ENCODE measurements around the gene COL8A2.

Gene COL8A2

DNA sequence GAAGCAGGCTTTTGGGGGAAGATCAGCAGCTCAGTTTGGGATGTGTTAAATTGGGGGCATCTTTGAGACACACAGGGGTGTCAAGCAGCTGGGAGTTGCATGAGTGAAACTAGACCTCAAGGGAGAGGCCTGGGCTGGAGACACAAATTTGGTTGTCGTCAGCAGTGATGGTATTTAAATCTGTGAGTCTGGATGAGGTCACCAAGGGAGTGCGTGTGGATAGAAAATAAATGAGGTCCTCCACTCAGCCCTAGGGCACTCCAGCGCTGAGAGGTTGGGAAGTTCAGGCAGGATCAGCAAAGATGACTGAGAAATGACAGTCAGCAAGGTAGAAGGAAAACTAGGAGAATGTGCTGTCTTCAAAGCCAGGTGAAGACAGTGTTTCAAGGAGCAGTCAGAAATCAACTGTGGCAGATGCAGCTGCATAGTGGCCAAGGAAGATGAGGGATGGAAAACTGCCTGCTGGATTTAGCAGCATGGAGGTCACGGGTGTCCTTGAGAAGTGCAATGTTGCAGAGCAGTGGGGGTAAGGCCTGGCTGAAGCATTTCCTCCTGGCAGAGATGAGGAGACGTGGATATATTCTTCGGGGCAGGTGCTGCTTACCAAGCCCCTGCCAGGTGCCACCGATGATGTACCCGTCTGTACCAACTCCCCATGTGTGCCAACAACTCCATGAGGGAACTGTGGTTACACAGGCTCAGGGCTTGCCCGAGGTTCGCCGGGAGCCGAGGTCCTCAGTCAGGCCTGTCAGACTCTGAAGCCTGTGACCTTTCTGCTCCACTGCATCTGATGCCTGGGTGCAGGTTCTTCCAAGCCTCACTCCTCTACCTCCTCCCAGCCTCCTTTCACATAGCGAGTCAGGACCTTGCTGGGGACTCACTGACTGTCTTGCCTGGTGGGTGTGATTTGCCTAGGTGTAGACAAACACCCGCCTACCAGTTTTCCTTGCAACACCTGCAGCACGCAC is 42.2 kb upstream of the COL8A2 start:
- no peak for DNase-seq (ENCODE audit: low read depth)
- TF ChIP-seq CTCF (IDR thresholded peaks at IDR 0.05; ENCODE audit: control insufficient read depth, insufficient read depth, low read depth, low read length, missing control alignments): no peak

GRCh38 chr1:36166136-36166535 is 41.1 kb upstream of the COL8A2 start:
- H3K4me3 ChIP-seq (ENCODE audit: control insufficient read depth, low read depth, low read length): no peak overlapping the region
- no peak for DNase-seq (ENCODE audit: low read depth)
- TF ChIP-seq CTCF (IDR thresholded peaks at IDR 0.05; ENCODE audit: control insufficient read depth, insufficient read depth, low read depth, low read length, missing control alignments): no peak

More for the DNA sequence above, 42.2 kb upstream of the COL8A2 start:
- H3K4me3 ChIP-seq (ENCODE audit: control insufficient read depth, low read depth, low read length): no peak overlapping the region

DNA sequence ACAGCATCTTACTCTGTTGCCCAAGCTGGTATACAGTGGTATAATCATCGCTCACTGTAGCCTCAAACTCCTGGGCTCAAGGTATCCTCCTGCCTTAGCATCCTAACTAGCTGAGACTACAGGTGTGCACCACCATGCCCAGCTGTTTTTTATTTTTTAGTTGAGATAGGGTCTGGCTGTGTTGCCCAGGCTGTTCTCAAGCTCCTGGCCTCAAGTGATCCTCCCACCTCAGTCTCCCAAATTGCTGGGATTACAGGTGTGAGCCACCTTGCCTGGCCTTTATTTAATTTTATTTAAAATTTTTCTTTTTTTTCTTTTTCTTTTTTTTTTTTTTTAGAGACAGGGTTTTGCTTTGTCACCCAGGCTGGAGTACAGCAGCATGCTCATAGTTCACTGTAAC is 40.1 kb upstream of the COL8A2 start:
- no peak overlapping the region for H3K4me3 ChIP-seq (ENCODE audit: control insufficient read depth, low read depth, low read length)
- no peak for DNase-seq (ENCODE audit: low read depth)
- no peak for TF ChIP-seq CTCF (IDR thresholded peaks at IDR 0.05; ENCODE audit: control insufficient read depth, insufficient read depth, low read depth, low read length, missing control alignments)

DNA sequence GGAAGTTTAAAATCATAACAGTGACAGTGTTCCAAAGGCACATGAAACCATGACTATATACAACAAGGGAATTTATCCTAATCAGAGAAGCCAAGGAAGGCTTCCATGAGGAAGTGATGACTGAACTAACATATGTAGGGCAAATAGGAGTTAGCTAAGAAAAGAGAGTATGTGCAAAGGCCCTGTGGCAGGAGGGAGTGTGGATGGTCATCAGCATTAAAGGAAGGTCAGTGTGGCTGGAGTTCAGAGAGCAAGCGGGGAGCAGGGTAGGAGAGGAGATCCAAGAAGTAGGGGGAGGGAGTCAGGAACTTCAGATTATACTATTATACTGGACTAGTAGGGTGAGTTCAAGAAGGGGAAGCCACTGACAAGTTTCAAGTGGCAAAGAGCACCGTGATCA is 39.3 kb upstream of the COL8A2 start:
- no peak for DNase-seq (ENCODE audit: low read depth)
- no peak overlapping the region for H3K4me3 ChIP-seq (ENCODE audit: control insufficient read depth, low read depth, low read length)
- TF ChIP-seq CTCF (IDR thresholded peaks at IDR 0.05; ENCODE audit: control insufficient read depth, insufficient read depth, low read depth, low read length, missing control alignments): no peak

DNA sequence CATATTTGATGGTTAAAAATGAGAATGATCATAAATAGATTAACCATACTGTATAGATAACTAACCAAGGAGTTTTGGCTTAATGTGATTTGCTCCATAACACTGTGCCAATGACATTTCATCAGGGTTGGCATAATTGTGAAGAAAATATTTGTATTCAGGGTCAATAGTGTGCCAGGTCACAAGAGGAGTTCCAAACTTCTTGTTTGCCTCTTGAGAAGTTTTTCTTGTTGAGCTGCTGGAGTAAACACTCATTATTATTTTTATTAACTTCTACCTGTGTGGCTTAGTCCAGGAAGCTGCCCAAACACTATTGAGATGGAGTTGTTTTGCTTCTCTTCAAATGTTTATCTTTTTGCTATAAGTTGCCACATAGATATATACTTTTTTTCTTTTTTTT is 38.4 kb upstream of the COL8A2 start:
- no peak for TF ChIP-seq CTCF (IDR thresholded peaks at IDR 0.05; ENCODE audit: control insufficient read depth, insufficient read depth, low read depth, low read length, missing control alignments)
- no peak for DNase-seq (ENCODE audit: low read depth)
- no peak overlapping the region for H3K4me3 ChIP-seq (ENCODE audit: control insufficient read depth, low read depth, low read length)

- no peak overlapping the region for H3K4me3 ChIP-seq (ENCODE audit: control insufficient read depth, low read depth, low read length)
- TF ChIP-seq CTCF (IDR thresholded peaks at IDR 0.05; ENCODE audit: control insufficient read depth, insufficient read depth, low read depth, low read length, missing control alignments): no peak
- no peak for DNase-seq (ENCODE audit: low read depth)
Measured at GRCh38 chr1:36162680-36163239, 37.7 kb upstream of the COL8A2 start.

Measured in AG09309 (cell line).